ENCODE results near the gene FLOT1.

DNA sequence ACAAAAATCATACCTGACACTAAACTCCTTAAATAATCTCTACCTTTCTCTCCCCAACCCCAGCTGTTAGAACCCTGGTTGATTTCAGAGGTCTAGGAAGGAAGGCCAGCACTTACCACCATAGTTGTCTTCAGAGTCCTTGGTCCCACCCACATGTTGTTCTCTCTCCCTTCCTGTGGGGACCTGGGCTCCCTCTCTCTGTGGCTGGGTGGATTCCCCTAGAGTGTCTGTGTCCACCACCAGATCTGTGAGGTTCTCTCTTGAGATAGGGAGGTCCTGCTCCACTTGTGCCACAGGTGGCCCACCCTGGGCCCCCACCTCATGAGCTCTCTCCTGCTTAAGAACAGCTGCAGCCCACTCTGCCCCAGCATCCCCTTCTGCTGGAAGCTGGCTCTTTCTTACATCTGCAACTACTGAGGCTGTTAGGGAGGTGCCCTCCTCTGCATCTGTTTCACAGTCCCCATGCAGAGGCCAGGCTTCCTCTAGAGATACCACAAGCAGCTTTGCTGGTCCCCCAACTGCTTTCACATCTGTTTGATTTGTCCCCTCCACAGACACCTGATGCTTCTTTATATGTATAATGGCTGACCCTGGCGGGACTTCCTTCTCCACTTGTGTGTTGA lies 30.6 kb downstream of the FLOT1 start:
- no peak for TF ChIP-seq ELF4 (IDR thresholded peaks at IDR 0.05)
- TF ChIP-seq FOXA1 (IDR thresholded peaks at IDR 0.05) = no peak
- TF ChIP-seq BHLHE40 (IDR thresholded peaks at IDR 0.05; ENCODE audit: borderline replicate concordance) = no peak
- TF ChIP-seq SP1 (IDR thresholded peaks at IDR 0.05) = no peak
- TF ChIP-seq NFRKB (IDR thresholded peaks at IDR 0.05) = no peak
- TF ChIP-seq SUZ12 (IDR thresholded peaks at IDR 0.05) = no peak
- no peak for TF ChIP-seq LEF1 (IDR thresholded peaks at IDR 0.05; ENCODE audit: borderline replicate concordance)
- TF ChIP-seq FOXK2 (IDR thresholded peaks at IDR 0.05) = no peak
- TF ChIP-seq TARDBP (IDR thresholded peaks at IDR 0.05) = no peak

Data from HEK293T (cell line).